ENCODE data around the gene CD22.

DNA sequence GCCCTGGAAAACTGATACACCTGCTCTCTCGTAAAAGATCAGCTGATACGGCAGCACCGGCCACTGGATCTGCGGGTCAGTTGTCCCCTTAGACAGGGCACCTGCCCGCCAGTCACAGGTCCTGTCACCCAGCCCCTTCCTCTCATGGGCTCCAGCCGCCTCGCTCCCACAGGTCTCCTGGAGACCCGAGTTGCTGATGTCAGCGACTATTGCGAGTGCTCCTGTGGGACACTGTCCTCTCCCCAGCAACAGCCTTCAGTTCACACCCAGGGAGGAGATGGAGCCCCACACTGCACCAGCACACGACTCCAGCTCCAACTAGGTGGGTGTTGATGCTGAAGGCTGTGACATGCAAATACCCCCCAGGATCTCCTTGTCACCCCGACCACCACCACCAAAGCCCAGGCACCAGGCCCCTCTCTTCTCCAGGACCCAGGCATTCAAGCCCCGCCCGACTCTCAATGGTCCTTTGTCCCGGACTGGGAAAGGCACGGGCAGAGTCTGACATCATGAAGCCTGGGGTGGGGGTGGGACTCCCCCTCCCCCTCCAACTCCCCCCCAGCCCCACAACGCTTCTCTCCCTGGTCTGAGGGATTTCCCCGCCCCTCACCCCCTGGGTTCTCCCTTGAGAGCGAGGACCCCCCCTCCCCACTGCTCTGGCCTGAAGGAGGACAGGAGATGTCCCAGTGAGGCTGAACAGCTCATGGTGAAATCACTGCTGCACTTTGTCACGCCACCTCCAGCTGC is 38.4 kb upstream of the CD22 start:
- TF ChIP-seq, protein P1, sequence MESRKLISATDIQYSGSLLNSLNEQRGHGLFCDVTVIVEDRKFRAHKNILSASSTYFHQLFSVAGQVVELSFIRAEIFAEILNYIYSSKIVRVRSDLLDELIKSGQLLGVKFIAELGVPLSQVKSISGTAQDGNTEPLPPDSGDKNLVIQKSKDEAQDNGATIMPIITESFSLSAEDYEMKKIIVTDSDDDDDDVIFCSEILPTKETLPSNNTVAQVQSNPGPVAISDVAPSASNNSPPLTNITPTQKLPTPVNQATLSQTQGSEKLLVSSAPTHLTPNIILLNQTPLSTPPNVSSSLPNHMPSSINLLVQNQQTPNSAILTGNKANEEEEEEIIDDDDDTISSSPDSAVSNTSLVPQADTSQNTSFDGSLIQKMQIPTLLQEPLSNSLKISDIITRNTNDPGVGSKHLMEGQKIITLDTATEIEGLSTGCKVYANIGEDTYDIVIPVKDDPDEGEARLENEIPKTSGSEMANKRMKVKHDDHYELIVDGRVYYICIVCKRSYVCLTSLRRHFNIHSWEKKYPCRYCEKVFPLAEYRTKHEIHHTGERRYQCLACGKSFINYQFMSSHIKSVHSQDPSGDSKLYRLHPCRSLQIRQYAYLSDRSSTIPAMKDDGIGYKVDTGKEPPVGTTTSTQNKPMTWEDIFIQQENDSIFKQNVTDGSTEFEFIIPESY (IDR thresholded peaks at IDR 0.05), result no peak
- TF ChIP-seq JUND (IDR thresholded peaks at IDR 0.05) (no peak), FOXA1 (IDR thresholded peaks at IDR 0.05) (no peak), FOXA2 (IDR thresholded peaks at IDR 0.05) (no peak), RXRA (IDR thresholded peaks at IDR 0.05) (no peak), YY1 (IDR thresholded peaks at IDR 0.05) (no peak), GABPA (IDR thresholded peaks at IDR 0.05 in 1 of 2, conservative IDR thresholded peaks at IDR 0.05 in 1 of 2) (no peak), HNF4G (IDR thresholded peaks at IDR 0.05) (no peak), TAF1 (conservative IDR thresholded peaks at IDR 0.05) (no peak), RAD21 (IDR thresholded peaks at IDR 0.05) (no peak)
- TF ChIP-seq, protein P2, sequence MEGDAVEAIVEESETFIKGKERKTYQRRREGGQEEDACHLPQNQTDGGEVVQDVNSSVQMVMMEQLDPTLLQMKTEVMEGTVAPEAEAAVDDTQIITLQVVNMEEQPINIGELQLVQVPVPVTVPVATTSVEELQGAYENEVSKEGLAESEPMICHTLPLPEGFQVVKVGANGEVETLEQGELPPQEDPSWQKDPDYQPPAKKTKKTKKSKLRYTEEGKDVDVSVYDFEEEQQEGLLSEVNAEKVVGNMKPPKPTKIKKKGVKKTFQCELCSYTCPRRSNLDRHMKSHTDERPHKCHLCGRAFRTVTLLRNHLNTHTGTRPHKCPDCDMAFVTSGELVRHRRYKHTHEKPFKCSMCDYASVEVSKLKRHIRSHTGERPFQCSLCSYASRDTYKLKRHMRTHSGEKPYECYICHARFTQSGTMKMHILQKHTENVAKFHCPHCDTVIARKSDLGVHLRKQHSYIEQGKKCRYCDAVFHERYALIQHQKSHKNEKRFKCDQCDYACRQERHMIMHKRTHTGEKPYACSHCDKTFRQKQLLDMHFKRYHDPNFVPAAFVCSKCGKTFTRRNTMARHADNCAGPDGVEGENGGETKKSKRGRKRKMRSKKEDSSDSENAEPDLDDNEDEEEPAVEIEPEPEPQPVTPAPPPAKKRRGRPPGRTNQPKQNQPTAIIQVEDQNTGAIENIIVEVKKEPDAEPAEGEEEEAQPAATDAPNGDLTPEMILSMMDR (IDR thresholded peaks at IDR 0.05; ENCODE audit: low read depth, low read length, missing input control), result no peak
- TF ChIP-seq, protein P3, sequence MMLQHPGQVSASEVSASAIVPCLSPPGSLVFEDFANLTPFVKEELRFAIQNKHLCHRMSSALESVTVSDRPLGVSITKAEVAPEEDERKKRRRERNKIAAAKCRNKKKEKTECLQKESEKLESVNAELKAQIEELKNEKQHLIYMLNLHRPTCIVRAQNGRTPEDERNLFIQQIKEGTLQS (IDR thresholded peaks at IDR 0.05), result no peak
